ENCODE results near the gene AMIGO2.

The AMIGO2 gene

GRCh38 chr12:47097276-47097896 lies 17.6 kb upstream of the AMIGO2 start:
- DNase-seq = no peak

- no peak for DNase-seq
These were observed 15.9 kb upstream of the AMIGO2 start for GRCh38 chr12:47095446-47096236.

- DNase-seq = no peak
These were observed 15.0 kb upstream of the AMIGO2 start for GRCh38 chr12:47094804-47095203.

- DNase-seq = no peak
These were observed 11.2 kb upstream of the AMIGO2 start for GRCh38 chr12:47091009-47091408.

GRCh38 chr12:47088021-47088944 lies 8.5 kb upstream of the AMIGO2 start:
- DNase-seq = no peak

- no peak for DNase-seq
These were observed 7.4 kb upstream of the AMIGO2 start for GRCh38 chr12:47087088-47087688.

GRCh38 chr12:47085815-47086252 lies 6.1 kb upstream of the AMIGO2 start:
- peak; percentile 77 for DNase-seq

- DNase-seq = no peak
These were observed 4.4 kb upstream of the AMIGO2 start for GRCh38 chr12:47084172-47084571.

- peak; percentile 44 for DNase-seq
These were observed 3.2 kb upstream of the AMIGO2 start for GRCh38 chr12:47082796-47083621.

- no peak for DNase-seq
These were observed 2.5 kb upstream of the AMIGO2 start for GRCh38 chr12:47082283-47082682.

GRCh38 chr12:47080725-47081502 lies 1.2 kb upstream of the AMIGO2 start:
- peak; percentile 71 for DNase-seq

GRCh38 chr12:47079981-47080724 lies 394 bp upstream of the AMIGO2 start:
- DNase-seq = peak; percentile 47

GRCh38 chr12:47078733-47079467 lies 859 bp downstream of the AMIGO2 start:
- peak; percentile 40 for DNase-seq

- no peak for DNase-seq
These were observed 1.7 kb downstream of the AMIGO2 start for GRCh38 chr12:47078086-47078395.

GRCh38 chr12:47077206-47078085 lies 2.3 kb downstream of the AMIGO2 start:
- no peak for DNase-seq

- no peak for DNase-seq
These were observed 4.3 kb downstream of the AMIGO2 start for GRCh38 chr12:47075192-47076084.

GRCh38 chr12:47074757-47075156 lies 5.0 kb downstream of the AMIGO2 start:
- DNase-seq = no peak

GRCh38 chr12:47073951-47074350 lies 5.8 kb downstream of the AMIGO2 start:
- no peak for DNase-seq
